Motor neuron (in vitro differentiated cells): ENCODE data around the gene NAA60. TPM values are rescaled to one million over a fixed set of nuclear protein-coding genes. Genes with fewer than 3 reads are reported as not detected.

ENCODE experiments used
- ATAC-seq, 8 experiments: fragments of 200-7000 bp; cut with Tn5 transposase; replicated peaks in 6 of 8; 2 replicates each; pipeline ENCODE4 v1.8.0; 2021; ENCODE audit warnings: mild to moderate bottlenecking in 8 of 8, moderate library complexity in 8 of 8
- H3K27ac ChIP-seq, 2 donors: fragments of 250-450 bp; sonication (Bioruptor Pico); 2 replicates each; pipeline ENCODE4 v1.9.0; 2021; ENCODE audit warnings: antibody characterized with exemption in 2 of 2, mild to moderate bottlenecking in 2 of 2, moderate library complexity in 1 of 2
- H3K4me1 ChIP-seq, 2 donors: fragments of 250-450 bp; sonication (Bioruptor Pico); replicated peaks in 1 of 2; 2 replicates each; pipeline ENCODE4 v1.6.1; 2021; ENCODE audit warnings: antibody characterized with exemption in 2 of 2, mild to moderate bottlenecking in 2 of 2, moderate library complexity in 1 of 2
- H3K4me3 ChIP-seq, 5 donors: fragments of 250-450 bp; sonication (Bioruptor Pico); 2 replicates each; pipeline ENCODE4 v1.9.0; 2021; ENCODE audit warnings: antibody characterized with exemption in 5 of 5, mild to moderate bottlenecking in 5 of 5, moderate library complexity in 4 of 5
- WGBS, 10 experiments: fragments of 450-650 bp; shearing (Covaris generic); methylation state at CpG; one replicate each; pipeline ENCODE4 v1.0.0; 2022; 5-methylcytosine and 5-hydroxymethylcytosine counted together
- in situ Hi-C, 9 experiments: fragments of 400-800 bp; cut with MboI; loops; one replicate each; pipeline ENCODE4 v1.15.0; 2021; ENCODE audit warnings: low sequenced_read_pairs in 9 of 9, low pct_unique_long_range_greater_than_20kb in 2 of 9; ENCODE audit not compliant: unreplicated experiment in 9 of 9
- total RNA-seq, 8 experiments: library from RNA; unstranded; fragments of 300-600 nt; gene quantifications; 2 replicates each; pipeline versions ENCODE4 v1.2.3 to v1.2.4, GENCODE V29; 2022

Gene NAA60
- total RNA-seq, 8 experiments from 2014 or later: 15.1 to 53.4 (median 25.3) TPM

- Histone ChIP-seq H3K4me3 (no peak overlapping the region), H3K4me1 (peaks cover 13 to 16% of the 10 kb centered on the region in 2 donors), H3K27ac (no peak overlapping the region)
- WGBS, 10 experiments: 38 to 97% (median 85%) methylated on average over 1 to 9 of the region's 10 CpGs; no CpG with 5 or more reads in 1 of the 10 experiments
- ATAC-seq: no peak
- in situ Hi-C loops: no loop called here
Observed at GRCh38 chr16:3454631-3455147, 11.2 kb downstream of the NAA60 start.

GRCh38 chr16:3457434-3458252, 14.2 kb downstream of the NAA60 start:
- Histone ChIP-seq H3K27ac (peak overlapping the region; percentile 96 to 99), H3K4me1 (peaks cover 17 to 25% of the 10 kb centered on the region in 2 donors), H3K4me3 (peak overlapping the region; percentile 48 to 81 (median 75))
- in situ Hi-C loops: no loop called here
- ATAC-seq: peak; percentile 80 to 95 (median 92)
- 0 to 25% (median 13%) methylated on average over 4 to 11 of the region's 83 CpGs; no CpG with 5 or more reads in 6 of the 10 experiments for WGBS, 10 experiments

DNA sequence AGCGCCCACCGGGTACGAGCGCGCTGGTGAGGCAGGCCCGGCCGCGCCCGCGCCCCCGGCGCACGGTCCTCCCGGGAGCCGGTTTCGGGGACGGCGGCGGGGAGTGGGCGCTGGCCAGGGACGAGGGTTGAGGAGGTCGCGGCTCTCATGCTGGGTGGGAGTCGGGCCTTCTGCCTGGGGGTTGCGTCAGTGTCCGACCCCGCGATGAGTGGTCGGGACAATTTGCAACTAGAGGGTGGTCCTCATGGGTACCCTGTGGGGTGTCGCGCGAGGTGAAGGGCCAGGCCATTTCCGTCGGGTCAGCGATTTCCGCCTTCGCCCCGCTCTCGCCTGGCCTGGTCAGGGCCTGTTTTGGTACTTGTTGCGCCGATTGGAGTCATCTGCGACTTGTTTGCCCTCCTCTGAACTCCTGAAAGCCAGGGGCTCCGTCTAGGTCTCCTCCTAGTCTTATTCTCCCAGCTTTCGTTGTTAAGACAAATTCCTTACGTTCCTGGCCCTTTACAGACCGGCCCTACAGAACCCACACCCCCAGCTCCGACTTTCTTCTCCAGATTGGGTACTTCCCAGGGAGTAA, 14.9 kb downstream of the NAA60 start:
- peaks cover 17 to 25% of the 10 kb centered on the region in 2 donors for H3K4me1 ChIP-seq
- H3K27ac ChIP-seq: peak overlapping the region; percentile 96 to 99
- peak overlapping the region; percentile 48 to 81 (median 75) for H3K4me3 ChIP-seq
- peak in 6 of 8 experiments; percentile 4 to 45 (median 26) for ATAC-seq
- in situ Hi-C loops: no loop called here
- WGBS, 10 experiments: 0 to 8% (median 0%) methylated on average over 2 to 16 of the region's 47 CpGs; no CpG with 5 or more reads in 3 of the 10 experiments

DNA sequence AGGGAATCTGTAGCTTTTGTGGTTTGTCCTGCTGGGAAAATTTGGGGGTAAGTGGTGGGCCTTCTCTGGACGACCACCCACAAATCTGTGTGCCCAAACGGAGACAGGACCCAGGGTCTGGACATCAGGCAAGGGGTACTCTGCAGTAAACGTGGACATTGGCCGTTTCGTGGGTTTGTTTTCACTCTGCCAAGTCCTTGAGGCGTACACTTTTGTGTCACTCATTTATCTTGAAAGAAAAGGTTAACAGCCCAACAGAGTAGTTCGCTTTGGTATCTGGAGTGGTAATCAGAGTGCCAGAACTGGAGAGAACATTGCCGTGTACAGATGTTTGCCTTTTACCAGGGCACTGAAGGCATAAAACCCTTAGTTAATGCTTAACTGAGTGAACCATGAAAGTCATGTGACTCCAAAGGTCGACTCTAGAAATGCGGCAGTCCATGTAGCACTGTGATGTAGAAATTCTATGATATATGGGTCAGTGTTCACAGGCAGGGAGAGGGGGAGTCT, 15.4 kb downstream of the NAA60 start:
- H3K4me3 ChIP-seq: peak overlapping the region; percentile 48 to 81 (median 75)
- 0 to 5% (median 1%) methylated on average over 1 to 10 of the region's 10 CpGs; no CpG with 5 or more reads in 4 of the 10 experiments for WGBS, 10 experiments
- peaks cover 17 to 25% of the 10 kb centered on the region in 2 donors for H3K4me1 ChIP-seq
- in situ Hi-C loops: no loop called here
- H3K27ac ChIP-seq: peak overlapping the region in 1 of 2 donors; percentile 99
- peak in 1 of 8 experiments; percentile 1 for ATAC-seq

GRCh38 chr16:3459401-3460090, 16.1 kb downstream of the NAA60 start:
- Histone ChIP-seq H3K4me1 (peaks cover 17 to 25% of the 10 kb centered on the region in 2 donors), H3K27ac (no peak overlapping the region), H3K4me3 (peak overlapping the region; percentile 48 to 81 (median 75))
- 24 to 74% (median 46%) methylated on average over 1 to 6 of the region's 9 CpGs for WGBS, 10 experiments
- in situ Hi-C loops: no loop called here
- peak in 1 of 8 experiments; percentile 1 for ATAC-seq

DNA sequence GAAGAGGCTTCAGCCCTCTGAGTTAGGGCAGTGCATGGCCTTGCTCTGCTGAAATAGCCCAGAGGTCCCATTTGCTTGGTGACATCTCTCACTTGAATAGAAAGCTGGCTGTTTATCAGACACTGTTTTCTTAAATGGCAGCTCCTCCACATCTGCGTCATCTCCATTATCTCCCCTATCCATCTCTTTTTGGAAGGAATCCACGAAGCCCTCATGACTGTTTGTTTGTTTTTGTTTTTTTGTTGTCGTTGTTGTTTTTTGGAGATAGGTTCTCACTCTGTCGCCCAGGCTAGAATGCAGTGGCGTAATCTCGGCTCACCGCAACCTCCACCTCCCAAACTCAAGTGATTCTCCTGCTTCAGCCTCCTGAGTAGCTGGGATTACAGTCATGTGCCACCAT, 16.6 kb downstream of the NAA60 start:
- ATAC-seq: no peak
- WGBS, 10 experiments: 79 to 95% (median 88%) methylated on average over 1 to 6 of the region's 7 CpGs; no CpG with 5 or more reads in 3 of the 10 experiments
- H3K4me1 ChIP-seq: peaks cover 17 to 25% of the 10 kb centered on the region in 2 donors
- H3K4me3 ChIP-seq: no peak overlapping the region
- H3K27ac ChIP-seq: no peak overlapping the region
- in situ Hi-C loops: no loop called here

- ATAC-seq: no peak
Observed at GRCh38 chr16:3460585-3460984, 17.1 kb downstream of the NAA60 start.

GRCh38 chr16:3461151-3461550, 17.7 kb downstream of the NAA60 start:
- Histone ChIP-seq H3K4me1 (peaks cover 17 to 24% of the 10 kb centered on the region in 2 donors), H3K4me3 (no peak overlapping the region), H3K27ac (no peak overlapping the region)
- ATAC-seq: no peak
- 67 to 93% (median 86%) methylated on average over 3 to 5 of the region's 8 CpGs; no CpG with 5 or more reads in 5 of the 10 experiments for WGBS, 10 experiments
- in situ Hi-C loops: no loop called here

More at GRCh38 chr16:3460585-3460984, 17.1 kb downstream of the NAA60 start:
- WGBS, 10 experiments: 60 to 100% (median 85%) methylated on average over 1 to 6 of the region's 8 CpGs; no CpG with 5 or more reads in 3 of the 10 experiments
- H3K4me3 ChIP-seq: no peak overlapping the region
- peaks cover 17 to 25% of the 10 kb centered on the region in 2 donors for H3K4me1 ChIP-seq
- no peak overlapping the region for H3K27ac ChIP-seq
- in situ Hi-C loops: no loop called here

DNA sequence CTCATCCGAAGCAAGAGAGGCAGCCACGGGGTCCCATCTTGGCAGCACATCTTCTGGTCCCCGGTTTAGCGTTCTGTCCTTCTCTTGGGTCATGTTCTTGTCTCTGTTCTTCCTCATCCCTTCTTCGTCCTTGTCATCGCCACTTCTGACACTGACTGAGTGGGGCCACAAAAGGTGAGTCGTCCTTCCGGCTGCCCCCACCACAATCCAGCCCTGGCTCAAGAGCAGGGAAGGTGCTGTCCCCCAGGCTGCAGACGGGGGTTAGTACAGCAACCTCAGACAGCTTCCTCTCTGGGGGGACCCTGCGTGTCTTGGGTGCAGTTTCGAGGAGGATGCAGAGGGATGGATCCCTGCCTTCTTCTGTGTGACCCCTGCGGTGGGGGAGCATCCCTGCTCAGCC, 21.8 kb downstream of the NAA60 start:
- Histone ChIP-seq H3K4me3 (no peak overlapping the region), H3K27ac (no peak overlapping the region), H3K4me1 (peaks cover 0 to 6% of the 10 kb centered on the region in 2 donors)
- no peak for ATAC-seq
- 83 to 100% (median 99%) methylated on average over 1 to 10 of the region's 12 CpGs; no CpG with 5 or more reads in 4 of the 10 experiments for WGBS, 10 experiments
- in situ Hi-C loops: no loop called here

DNA sequence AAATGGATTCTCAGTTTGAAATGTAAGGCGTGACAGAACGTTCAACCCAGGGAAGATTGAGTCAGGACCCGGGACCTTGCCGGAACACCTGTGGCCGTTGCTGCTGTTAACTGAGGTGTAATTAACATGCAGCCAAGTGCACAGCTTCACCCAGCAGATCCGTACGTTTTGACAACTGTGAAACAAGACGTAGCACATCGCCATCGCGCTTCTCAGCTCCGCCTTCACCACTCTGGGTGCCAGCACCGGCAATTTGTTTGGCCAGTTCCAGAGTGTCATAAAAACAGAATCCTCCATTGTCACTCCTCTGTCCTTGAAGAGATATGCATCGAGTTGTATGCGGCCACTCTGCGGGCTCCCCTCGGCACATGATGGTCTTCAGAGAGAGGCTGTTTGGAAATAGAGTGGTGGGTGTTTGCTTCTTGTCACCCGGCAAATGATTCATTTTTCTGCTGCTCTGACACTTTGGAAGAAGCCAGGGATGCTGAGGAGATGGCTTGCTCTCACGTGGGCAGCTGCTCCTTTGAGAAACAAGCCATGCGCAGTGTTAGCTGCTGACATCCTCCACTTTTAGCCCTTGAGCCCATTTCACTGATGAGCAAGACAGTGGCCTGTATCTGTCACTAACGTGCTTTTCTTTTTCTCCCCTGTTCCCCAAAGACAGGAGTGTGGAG, 22.6 kb downstream of the NAA60 start:
- WGBS, 10 experiments: 83 to 100% (median 91%) methylated on average over 1 to 14 of the region's 21 CpGs; no CpG with 5 or more reads in 1 of the 10 experiments
- H3K4me1 ChIP-seq: peaks cover 0 to 4% of the 10 kb centered on the region in 2 donors
- ATAC-seq: no peak
- in situ Hi-C loops: no loop called here
- H3K27ac ChIP-seq: no peak overlapping the region
- H3K4me3 ChIP-seq: no peak overlapping the region

DNA sequence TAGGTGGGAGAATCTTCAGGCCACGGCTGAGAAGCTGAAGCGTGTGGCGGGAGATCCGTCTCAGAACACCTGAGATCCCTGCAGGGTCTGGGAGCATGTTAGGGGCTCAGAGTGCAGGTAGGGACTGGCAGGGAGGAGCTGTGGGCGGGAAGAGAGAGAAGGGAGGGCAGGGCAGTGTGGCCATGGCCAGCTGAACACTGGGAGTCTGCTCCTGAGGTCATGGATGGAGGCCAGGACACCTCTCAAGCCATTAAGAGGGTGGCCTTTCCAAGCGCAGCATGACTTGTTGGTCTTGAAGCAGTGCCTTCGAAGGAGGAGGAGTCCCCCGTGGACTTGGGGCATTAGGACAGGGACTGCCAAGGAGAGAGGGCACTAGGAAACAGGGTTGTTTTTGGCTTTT, 23.7 kb downstream of the NAA60 start:
- no peak for ATAC-seq
- no peak overlapping the region for H3K27ac ChIP-seq
- H3K4me1 ChIP-seq: peaks cover 0 to 4% of the 10 kb centered on the region in 2 donors
- in situ Hi-C loops: no loop called here
- no peak overlapping the region for H3K4me3 ChIP-seq
- 86 to 100% (median 95%) methylated on average over 1 to 7 of the region's 8 CpGs; no CpG with 5 or more reads in 6 of the 10 experiments for WGBS, 10 experiments

- in situ Hi-C loops: no loop called here
Observed at GRCh38 chr16:3467921-3468320, 24.4 kb downstream of the NAA60 start.

More at GRCh38 chr16:3467921-3468320, 24.4 kb downstream of the NAA60 start:
- WGBS, 10 experiments: 33 to 100% (median 83%) methylated on average over 1 to 4 of the region's 4 CpGs; no CpG with 5 or more reads in 1 of the 10 experiments
- no peak overlapping the region for H3K4me3 ChIP-seq
- ATAC-seq: peak in 3 of 8 experiments; percentile 62 to 78 (median 73)
- H3K27ac ChIP-seq: no peak overlapping the region
- H3K4me1 ChIP-seq: peaks cover 0 to 4% of the 10 kb centered on the region in 2 donors
